ENCODE measurements around the gene SFXN1. TPM values are rescaled to one million over a fixed set of nuclear protein-coding genes. Genes with fewer than 3 reads are reported as not detected.

SFXN1 gene
- total and polyA plus RNA-seq, 9 of the 15 experiments (the other 6 are each of a cell fraction or from before 2014, with no cell fraction given): 31.8 to 261 (median 113) TPM

DNA sequence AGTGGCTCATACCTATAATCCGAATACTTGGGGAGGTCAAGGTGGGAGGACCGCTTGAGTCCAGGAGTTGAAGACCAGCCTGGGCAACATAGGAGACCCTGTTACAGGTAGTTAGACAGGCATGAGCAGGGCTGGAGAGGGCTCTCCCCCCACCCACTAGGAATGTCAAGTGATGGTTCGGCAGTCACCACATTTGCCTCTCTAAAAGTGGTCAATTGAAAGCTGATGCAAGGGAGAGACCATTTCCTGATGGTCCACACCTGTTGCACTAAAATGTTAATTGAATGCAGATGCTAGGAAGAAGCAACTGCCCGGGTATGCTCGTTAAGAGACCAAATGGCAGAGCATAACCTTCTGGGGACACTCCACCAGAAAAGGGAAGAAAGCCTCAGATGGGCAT, 82.7 kb downstream of the SFXN1 start:
- H3K79me2 ChIP-seq (ENCODE audit: control insufficient read depth, insufficient read depth, low read length): no peaks in the 10 kb centered on the region
- no TSS peak for BruUV-seq (replicated peaks)
- H3K4me1 ChIP-seq (replicated peaks in 1 of 2; ENCODE audit: control insufficient read depth in 2 of 2, insufficient read depth in 2 of 2, low read length in 2 of 2): no peaks in the 10 kb centered on the region
- H3K27ac ChIP-seq (ENCODE audit: extremely low read depth, low read depth, low read length): no peak overlapping the region
- H3K4me3 ChIP-seq: no peak overlapping the region
- intact Hi-C loops (cut with micrococcal nuclease) (no loop called here), in situ Hi-C loops (cut with MboI) (no loop called here)
- H2AFZ ChIP-seq (ENCODE audit: low read depth, low read length): no peak overlapping the region
- FAIRE-seq (no peak), ATAC-seq (no peak), DNase-seq (ENCODE audit: extremely low read depth in 1 of 4, low spot score in 3 of 4) (no peak)
- no peak overlapping the region for H3K9ac ChIP-seq (ENCODE audit: insufficient read depth in 1 of 2, low read depth in 2 of 2, low read length in 2 of 2)
- no peaks in the 10 kb centered on the region for H3K9me3 ChIP-seq (replicated peaks; ENCODE audit: control insufficient read depth, insufficient read depth, low read depth, low read length)
- no peaks in the 10 kb centered on the region for H3K36me3 ChIP-seq (ENCODE audit: control insufficient read depth, insufficient read depth, low read length)
- H3K9me1 ChIP-seq (ENCODE audit: control insufficient read depth, insufficient read depth, low read length): no peaks in the 10 kb centered on the region
- 3% methylated on average over 5 of the region's 5 CpGs for WGBS (ENCODE audit: insufficient coverage, low coverage, missing lambda C conversion rate)
- peaks cover 12 to 22% of the 10 kb centered on the region in 2 experiments; a peak in 3 of 5 replicates for H3K27me3 ChIP-seq (ENCODE audit: control insufficient read depth in 2 of 2, insufficient read depth in 2 of 2, low read length in 2 of 2)
- H4K20me1 ChIP-seq (replicated peaks; ENCODE audit: control insufficient read depth, insufficient read depth, low read length): no peaks in the 10 kb centered on the region
- CTCF ChIA-PET (ENCODE audit: low intra/inter-chr PET ratio): no interaction called here
- TF ChIP-seq EWSR1 (IDR thresholded peaks at IDR 0.05; ENCODE audit: borderline replicate concordance, low read depth, partially characterized antibody) (no peak), NRF1 (conservative IDR thresholded peaks at IDR 0.05 in 1 of 2, IDR thresholded peaks at IDR 0.05 in 1 of 2) (peak in 1 of 2 experiments; percentile 15; a peak in 1 of 4 replicates)
- POLR2A ChIA-PET: no interaction called here
- H3K4me2 ChIP-seq (ENCODE audit: insufficient read depth, low read length): no peak overlapping the region

DNA sequence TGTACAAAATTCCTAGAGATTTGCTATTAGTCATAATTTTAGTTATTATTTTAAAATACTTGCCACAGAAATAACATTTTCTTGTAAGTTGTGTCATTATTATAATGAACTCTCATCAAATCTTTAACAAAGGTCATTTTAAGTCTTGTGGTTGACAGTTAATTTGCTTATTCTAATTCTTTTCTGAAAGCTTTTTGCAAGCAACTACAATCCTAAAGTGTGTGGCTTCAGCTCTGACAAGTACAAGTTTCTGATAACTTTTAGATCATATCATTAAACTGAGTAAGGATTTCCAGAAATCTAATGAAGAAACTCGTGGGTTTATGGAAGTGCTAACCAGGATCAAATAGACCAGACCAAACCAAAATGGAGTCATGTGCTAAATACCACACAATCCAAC, 86.4 kb downstream of the SFXN1 start:
- Histone ChIP-seq H3K9ac (ENCODE audit: insufficient read depth in 1 of 2, low read depth in 2 of 2, low read length in 2 of 2) (no peak overlapping the region), H3K4me2 (ENCODE audit: insufficient read depth, low read length) (no peak overlapping the region), H4K20me1 (replicated peaks; ENCODE audit: control insufficient read depth, insufficient read depth, low read length) (no peaks in the 10 kb centered on the region), H3K79me2 (ENCODE audit: control insufficient read depth, insufficient read depth, low read length) (no peaks in the 10 kb centered on the region), H2AFZ (ENCODE audit: low read depth, low read length) (no peak overlapping the region), H3K9me3 (replicated peaks; ENCODE audit: control insufficient read depth, insufficient read depth, low read depth, low read length) (no peaks in the 10 kb centered on the region), H3K27me3 (ENCODE audit: control insufficient read depth in 2 of 2, insufficient read depth in 2 of 2, low read length in 2 of 2) (peaks cover 10 to 26% of the 10 kb centered on the region in 2 experiments; a peak in 4 of 5 replicates), H3K36me3 (ENCODE audit: control insufficient read depth, insufficient read depth, low read length) (no peaks in the 10 kb centered on the region), H3K27ac (ENCODE audit: extremely low read depth, low read depth, low read length) (no peak overlapping the region), H3K4me1 (replicated peaks in 1 of 2; ENCODE audit: control insufficient read depth in 2 of 2, insufficient read depth in 2 of 2, low read length in 2 of 2) (no peaks in the 10 kb centered on the region), H3K9me1 (ENCODE audit: control insufficient read depth, insufficient read depth, low read length) (no peaks in the 10 kb centered on the region), H3K4me3 (no peak overlapping the region)
- in situ Hi-C loops (cut with MboI) (no loop called here), intact Hi-C loops (cut with micrococcal nuclease) (no loop called here)
- no peak for FAIRE-seq
- DNase-seq (ENCODE audit: extremely low read depth in 1 of 4, low spot score in 3 of 4): no peak
- no TSS peak for BruUV-seq (replicated peaks)
- no peak for ATAC-seq
- 5% methylated on average over 1 of the region's 1 CpG for WGBS (ENCODE audit: insufficient coverage, low coverage, missing lambda C conversion rate)
- POLR2A ChIA-PET: interaction anchor here (1.5 kb wide), 1 partner anchor 10 kb away, joined by 3 read pairs; no protein-coding TSS in a partner anchor
- CTCF ChIA-PET (ENCODE audit: low intra/inter-chr PET ratio): no interaction called here
- TF ChIP-seq RFX1 (IDR thresholded peaks at IDR 0.05): no peak
- TF ChIP-seq PHF8 (IDR thresholded peaks at IDR 0.05; ENCODE audit: borderline replicate concordance, low read length): no peak
- no peak for TF ChIP-seq ILK (tag; IDR thresholded peaks at IDR 0.05; ENCODE audit: borderline replicate concordance, low read depth)
- TF ChIP-seq CCAR2 (IDR thresholded peaks at IDR 0.05; ENCODE audit: low read depth, low read length): no peak
- no peak for TF ChIP-seq ESRRB (CRISPR knock-in tag; IDR thresholded peaks at IDR 0.05; ENCODE audit: borderline replicate concordance)
- no peak for TF ChIP-seq LCOR (CRISPR knock-in tag; IDR thresholded peaks at IDR 0.05)
- TF ChIP-seq ZNF695 (CRISPR knock-in tag; IDR thresholded peaks at IDR 0.05): no peak
- TF ChIP-seq ZSCAN32 (CRISPR knock-in tag; IDR thresholded peaks at IDR 0.05): no peak
- no peak for TF ChIP-seq ZNF778 (CRISPR knock-in tag; IDR thresholded peaks at IDR 0.05)
- TF ChIP-seq STAG1 (CRISPR knock-in tag; IDR thresholded peaks at IDR 0.05; ENCODE audit: borderline replicate concordance): no peak
- TF ChIP-seq, protein P1, sequence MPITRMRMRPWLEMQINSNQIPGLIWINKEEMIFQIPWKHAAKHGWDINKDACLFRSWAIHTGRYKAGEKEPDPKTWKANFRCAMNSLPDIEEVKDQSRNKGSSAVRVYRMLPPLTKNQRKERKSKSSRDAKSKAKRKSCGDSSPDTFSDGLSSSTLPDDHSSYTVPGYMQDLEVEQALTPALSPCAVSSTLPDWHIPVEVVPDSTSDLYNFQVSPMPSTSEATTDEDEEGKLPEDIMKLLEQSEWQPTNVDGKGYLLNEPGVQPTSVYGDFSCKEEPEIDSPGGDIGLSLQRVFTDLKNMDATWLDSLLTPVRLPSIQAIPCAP (CRISPR knock-in tag; IDR thresholded peaks at IDR 0.05; ENCODE audit: borderline replicate concordance): no peak
- TF ChIP-seq ZNF384 (IDR thresholded peaks at IDR 0.05; ENCODE audit: low read depth, low read length): no peak
- no peak for TF ChIP-seq RBBP5 (IDR thresholded peaks at IDR 0.05; ENCODE audit: borderline replicate concordance, insufficient read depth, low read length, poor library complexity, severe bottlenecking)
- no peak for TF ChIP-seq MTA1 (IDR thresholded peaks at IDR 0.05; ENCODE audit: borderline replicate concordance)

Data from K562 (cell line).